Epithelial cell of esophagus (primary cell): ENCODE measurements around the gene CAMKMT.

Source experiments
- DNase-seq: peaks from one replicate; pipeline ENCODE4 v3.0.0; 2010; ENCODE audit warnings: low read depth
- H3K4me3 ChIP-seq: 2 replicates; pipeline ENCODE4 v1.5.1; 2011; ENCODE audit warnings: mild to moderate bottlenecking, low read length, control low read depth
- TF ChIP-seq, protein P1 (sequence below): IDR thresholded peaks from 2 replicates; pipeline ENCODE4 v1.5.1; 2011; ENCODE audit warnings: low read depth, mild to moderate bottlenecking, low read length, control low read depth, inconsistent platforms; ENCODE audit not compliant: insufficient read depth; ENCODE audit errors: missing control alignments

Gene CAMKMT

DNA sequence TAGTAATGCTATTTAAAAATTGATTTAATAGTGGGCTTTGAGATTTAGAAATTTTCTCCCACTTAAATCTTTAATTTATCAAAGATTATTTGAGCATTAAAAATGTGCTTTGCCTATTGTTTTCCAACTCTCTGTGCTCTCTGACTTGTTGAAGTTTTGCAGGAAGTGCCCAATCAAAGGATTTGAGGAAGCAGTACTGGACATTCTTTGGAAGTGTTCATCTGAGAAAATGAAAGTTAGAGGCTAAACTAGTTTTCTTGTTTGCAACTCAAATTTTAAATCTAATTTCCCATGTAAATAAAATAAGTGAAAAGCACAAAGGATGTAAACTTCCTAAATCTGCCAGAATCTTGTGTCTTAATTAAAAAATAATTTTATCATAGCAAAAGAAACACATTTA is 89.1 kb downstream of the CAMKMT start:
- no peak for DNase-seq
- no peak overlapping the region for H3K4me3 ChIP-seq
- TF ChIP-seq, protein P1, sequence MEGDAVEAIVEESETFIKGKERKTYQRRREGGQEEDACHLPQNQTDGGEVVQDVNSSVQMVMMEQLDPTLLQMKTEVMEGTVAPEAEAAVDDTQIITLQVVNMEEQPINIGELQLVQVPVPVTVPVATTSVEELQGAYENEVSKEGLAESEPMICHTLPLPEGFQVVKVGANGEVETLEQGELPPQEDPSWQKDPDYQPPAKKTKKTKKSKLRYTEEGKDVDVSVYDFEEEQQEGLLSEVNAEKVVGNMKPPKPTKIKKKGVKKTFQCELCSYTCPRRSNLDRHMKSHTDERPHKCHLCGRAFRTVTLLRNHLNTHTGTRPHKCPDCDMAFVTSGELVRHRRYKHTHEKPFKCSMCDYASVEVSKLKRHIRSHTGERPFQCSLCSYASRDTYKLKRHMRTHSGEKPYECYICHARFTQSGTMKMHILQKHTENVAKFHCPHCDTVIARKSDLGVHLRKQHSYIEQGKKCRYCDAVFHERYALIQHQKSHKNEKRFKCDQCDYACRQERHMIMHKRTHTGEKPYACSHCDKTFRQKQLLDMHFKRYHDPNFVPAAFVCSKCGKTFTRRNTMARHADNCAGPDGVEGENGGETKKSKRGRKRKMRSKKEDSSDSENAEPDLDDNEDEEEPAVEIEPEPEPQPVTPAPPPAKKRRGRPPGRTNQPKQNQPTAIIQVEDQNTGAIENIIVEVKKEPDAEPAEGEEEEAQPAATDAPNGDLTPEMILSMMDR: no peak

DNA sequence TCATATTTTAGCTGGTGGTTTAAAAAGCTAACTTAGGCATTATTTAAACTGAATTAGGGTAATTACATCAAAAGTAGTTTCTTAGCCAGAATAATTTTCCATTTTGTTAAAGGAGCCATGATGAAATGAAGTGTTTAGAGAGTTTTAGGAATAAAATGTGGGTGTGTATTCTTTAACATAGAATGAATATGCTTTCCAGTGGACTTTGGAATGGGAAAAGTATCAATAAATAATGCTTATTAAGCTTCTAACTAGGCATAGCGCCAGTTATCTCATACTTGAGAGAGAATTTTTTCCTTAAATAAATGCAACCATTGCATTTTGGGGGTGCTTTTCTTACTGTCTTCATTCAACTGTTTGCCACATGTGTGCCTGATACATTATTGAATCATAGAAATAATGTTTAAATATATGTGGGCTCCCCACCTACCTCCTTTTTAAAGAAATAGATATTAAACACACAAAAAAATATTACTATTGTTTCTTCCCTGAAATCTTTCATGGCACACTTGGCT is 90.4 kb downstream of the CAMKMT start:
- no peak for DNase-seq
- no peak overlapping the region for H3K4me3 ChIP-seq
- TF ChIP-seq, protein P1: no peak

DNA sequence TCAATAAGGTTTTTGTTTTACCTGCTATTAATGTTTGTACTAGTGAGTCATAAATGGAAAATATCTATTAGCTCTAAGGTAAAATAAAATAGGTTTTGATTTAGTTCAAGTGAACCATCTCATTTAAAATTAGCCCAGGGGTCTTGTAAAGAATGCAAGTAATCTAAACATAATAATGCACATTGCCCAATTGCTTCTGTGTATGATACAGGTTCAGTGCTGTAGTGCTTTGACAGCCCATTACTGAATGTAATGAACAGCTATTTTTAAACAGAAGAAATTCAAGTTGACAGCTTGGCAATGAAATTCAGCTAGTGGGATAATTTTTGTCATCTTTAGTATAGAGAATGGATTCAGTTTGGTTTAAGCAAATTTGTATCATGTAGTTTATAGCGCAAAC is 91.5 kb downstream of the CAMKMT start:
- DNase-seq: no peak
- H3K4me3 ChIP-seq: no peak overlapping the region
- TF ChIP-seq, protein P1: no peak

DNA sequence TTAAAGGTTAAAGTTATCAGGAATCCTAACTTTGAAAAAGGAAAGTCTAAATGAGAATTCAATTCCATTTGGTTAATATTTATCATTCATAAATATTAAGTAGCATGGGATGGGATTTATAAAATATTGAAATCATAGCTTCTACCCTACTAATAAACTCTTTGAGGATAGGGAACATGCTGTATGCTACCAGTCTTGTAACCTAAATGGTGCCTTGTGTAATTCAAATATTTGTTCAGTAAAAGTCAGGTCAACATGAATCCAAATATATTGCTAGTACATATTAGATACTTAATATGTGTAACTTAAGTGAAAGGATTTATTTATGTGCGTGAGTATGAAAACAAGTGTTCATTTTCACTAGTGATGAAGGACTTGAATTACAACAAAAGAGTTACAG is 94.1 kb downstream of the CAMKMT start:
- no peak for DNase-seq
- H3K4me3 ChIP-seq: no peak overlapping the region
- TF ChIP-seq, protein P1: no peak

DNA sequence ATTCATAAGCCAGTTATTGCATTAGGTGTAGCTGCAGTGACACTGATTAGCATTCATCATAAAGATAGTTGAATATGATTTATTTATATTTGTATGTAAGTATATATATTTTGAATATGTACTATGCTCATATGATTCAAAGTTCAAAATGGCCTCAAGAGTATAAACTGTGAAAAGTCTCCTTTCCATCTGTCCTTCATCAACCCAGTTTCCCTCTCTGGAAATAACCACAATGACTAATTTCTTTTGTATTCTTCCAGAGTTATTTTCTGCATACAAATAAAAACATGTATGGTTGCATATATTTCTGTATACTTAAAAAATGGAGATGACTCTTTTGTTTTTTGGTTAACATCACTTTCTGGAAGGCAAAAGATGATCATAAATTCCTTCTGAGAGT is 95.2 kb downstream of the CAMKMT start:
- H3K4me3 ChIP-seq: no peak overlapping the region
- TF ChIP-seq, protein P1: no peak
- peak; percentile 3 for DNase-seq

DNA sequence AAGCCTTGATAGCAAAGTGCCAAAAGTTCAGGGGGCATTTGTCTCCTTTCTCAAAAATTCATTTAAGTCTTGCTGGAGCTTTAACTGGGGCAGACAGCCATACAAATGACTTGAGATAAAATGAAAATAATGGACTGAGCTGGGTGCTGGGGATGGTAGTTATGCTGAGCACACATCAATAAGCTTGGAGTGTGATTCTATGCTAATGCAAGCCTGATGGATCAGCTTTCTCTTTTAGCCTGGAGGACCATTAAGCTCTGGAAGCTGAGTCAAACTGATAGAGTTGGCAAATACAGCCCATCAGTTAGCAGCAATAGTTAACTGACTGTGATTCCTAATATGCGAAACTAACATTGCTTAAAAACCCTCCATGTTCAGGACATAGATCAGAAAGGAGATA is 98.0 kb downstream of the CAMKMT start:
- H3K4me3 ChIP-seq: no peak overlapping the region
- TF ChIP-seq, protein P1: no peak
- DNase-seq: no peak
